Stimulated activated CD8-positive, alpha-beta memory T cell treated with anti-CD3 and anti-CD28 coated beads, Interleukin-12 subunit alpha, Interleukin-12 subunit beta, amount 100 ng/mL, for 1 hour (primary cell): ENCODE measurements around the gene AMN1.

ENCODE experiments used
- DNase-seq: peaks from one replicate; pipeline ENCODE4 v3.0.0-alpha.2; 2020; ENCODE audit warnings: low read depth

AMN1 gene

GRCh38 chr12:31631023-31631724 is 97.6 kb downstream of the AMN1 start:
- DNase-seq = no peak

GRCh38 chr12:31629756-31630732 is 98.8 kb downstream of the AMN1 start:
- DNase-seq = no peak

- DNase-seq = no peak
Measured at GRCh38 chr12:31627456-31628054, 101.3 kb downstream of the AMN1 start.

GRCh38 chr12:31626270-31626995 is 102.4 kb downstream of the AMN1 start:
- no peak for DNase-seq

GRCh38 chr12:31622038-31622437 is 106.8 kb downstream of the AMN1 start:
- DNase-seq = no peak
